ENCODE measurements around the gene MANSC1.
"Not testable (repeated sequence)": the region's sequence is repeated elsewhere in the genome, so short reads cannot be mapped to it uniquely, and the experiment has no call there.

Gene MANSC1

DNA sequence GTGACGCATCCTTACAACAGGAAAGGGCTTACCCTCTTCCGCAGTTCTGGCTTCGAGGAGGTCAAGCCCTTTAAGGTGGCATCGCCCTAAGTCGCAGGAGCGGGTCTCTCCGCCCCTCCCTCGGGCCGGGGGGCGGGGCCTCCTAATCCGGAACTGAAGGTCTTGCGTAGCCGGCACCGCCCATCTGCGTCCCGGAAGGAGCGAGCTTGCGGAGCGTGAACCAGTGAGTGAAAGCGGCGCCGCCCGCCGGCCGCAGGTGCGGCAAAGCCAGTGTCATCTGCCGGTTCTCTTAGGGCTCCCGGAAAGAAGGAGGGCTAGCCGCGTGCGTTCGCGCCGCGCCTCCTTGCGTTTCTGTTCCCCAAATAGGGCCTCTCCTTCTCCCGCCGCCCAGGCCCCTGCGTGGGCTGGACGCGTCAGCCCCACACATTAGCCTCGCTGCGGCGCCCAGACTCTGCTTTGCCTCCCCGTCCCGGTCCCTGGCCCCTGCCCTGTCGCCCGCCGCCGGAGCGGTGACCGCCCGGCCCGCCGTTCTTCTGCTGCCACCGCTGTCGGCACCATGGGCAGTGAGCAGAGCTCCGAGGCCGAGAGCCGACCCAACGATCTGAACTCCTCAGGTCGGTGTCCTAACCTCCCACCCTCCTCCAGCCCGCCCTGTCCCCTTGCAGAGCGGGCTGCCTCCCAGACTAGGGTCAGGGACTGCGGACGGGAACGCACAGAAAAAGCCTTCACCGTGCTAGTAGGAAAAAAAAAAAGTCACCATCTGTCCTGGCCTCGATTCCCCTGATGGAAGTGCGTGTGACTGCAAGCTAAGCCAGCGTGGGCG lies 7.1 kb upstream of the MANSC1 start, which contains the start of gene BORCS5:
BORCS5 (plus strand) TSS at position 183 of the 823 bp plus-strand sequence; CDS start at position 557, 374 bp downstream.
- no peaks in the 10 kb centered on the region for H3K4me1 ChIP-seq (ENCODE audit: insufficient read depth, poor library complexity, severe bottlenecking)

GRCh38 chr12:12356467-12356895 lies 6.4 kb upstream of the MANSC1 start:
- Histone ChIP-seq H3K4me3 (ENCODE audit: severe bottlenecking) (peak overlapping the region; percentile 74), H3K27ac (ENCODE audit: poor library complexity, severe bottlenecking) (peak overlapping the region; percentile 57), H3K9me3 (ENCODE audit: severe bottlenecking) (no peaks in the 10 kb centered on the region), H3K27me3 (ENCODE audit: insufficient read depth, poor library complexity, severe bottlenecking) (no peaks in the 10 kb centered on the region), H3K4me1 (ENCODE audit: insufficient read depth, poor library complexity, severe bottlenecking) (no peaks in the 10 kb centered on the region), H3K36me3 (ENCODE audit: low read depth) (no peaks in the 10 kb centered on the region)
- ATAC-seq (ENCODE audit: low read depth) (no peak), DNase-seq (ENCODE audit: low spot score) (no peak)
- TF ChIP-seq, protein P1, sequence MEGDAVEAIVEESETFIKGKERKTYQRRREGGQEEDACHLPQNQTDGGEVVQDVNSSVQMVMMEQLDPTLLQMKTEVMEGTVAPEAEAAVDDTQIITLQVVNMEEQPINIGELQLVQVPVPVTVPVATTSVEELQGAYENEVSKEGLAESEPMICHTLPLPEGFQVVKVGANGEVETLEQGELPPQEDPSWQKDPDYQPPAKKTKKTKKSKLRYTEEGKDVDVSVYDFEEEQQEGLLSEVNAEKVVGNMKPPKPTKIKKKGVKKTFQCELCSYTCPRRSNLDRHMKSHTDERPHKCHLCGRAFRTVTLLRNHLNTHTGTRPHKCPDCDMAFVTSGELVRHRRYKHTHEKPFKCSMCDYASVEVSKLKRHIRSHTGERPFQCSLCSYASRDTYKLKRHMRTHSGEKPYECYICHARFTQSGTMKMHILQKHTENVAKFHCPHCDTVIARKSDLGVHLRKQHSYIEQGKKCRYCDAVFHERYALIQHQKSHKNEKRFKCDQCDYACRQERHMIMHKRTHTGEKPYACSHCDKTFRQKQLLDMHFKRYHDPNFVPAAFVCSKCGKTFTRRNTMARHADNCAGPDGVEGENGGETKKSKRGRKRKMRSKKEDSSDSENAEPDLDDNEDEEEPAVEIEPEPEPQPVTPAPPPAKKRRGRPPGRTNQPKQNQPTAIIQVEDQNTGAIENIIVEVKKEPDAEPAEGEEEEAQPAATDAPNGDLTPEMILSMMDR (IDR thresholded peaks at IDR 0.05; ENCODE audit: poor library complexity, severe bottlenecking) = no peak

More for the DNA sequence above, 7.1 kb upstream of the MANSC1 start, which contains the start of gene BORCS5:
- ATAC-seq (ENCODE audit: low read depth) (peak; percentile 92), DNase-seq (ENCODE audit: low spot score) (peak; percentile 86)
- TF ChIP-seq, protein P1 (IDR thresholded peaks at IDR 0.05; ENCODE audit: poor library complexity, severe bottlenecking) = peak; percentile 11
- H3K27ac ChIP-seq (ENCODE audit: poor library complexity, severe bottlenecking) = peak within 1 kb of the TSS; percentile 57
- no peaks in the 10 kb centered on the region for H3K27me3 ChIP-seq (ENCODE audit: insufficient read depth, poor library complexity, severe bottlenecking)
- H3K9me3 ChIP-seq (ENCODE audit: severe bottlenecking) = no peaks in the 10 kb centered on the region
- H3K36me3 ChIP-seq (ENCODE audit: low read depth) = no peaks in the 10 kb centered on the region
- H3K4me3 ChIP-seq (ENCODE audit: severe bottlenecking) = peak within 1 kb of the TSS; percentile 74

- Histone ChIP-seq H3K9me3 (ENCODE audit: severe bottlenecking) (no peaks in the 10 kb centered on the region), H3K4me1 (ENCODE audit: insufficient read depth, poor library complexity, severe bottlenecking) (peaks cover 5% of the 10 kb centered on the region), H3K36me3 (ENCODE audit: low read depth) (no peaks in the 10 kb centered on the region), H3K27me3 (ENCODE audit: insufficient read depth, poor library complexity, severe bottlenecking) (no peaks in the 10 kb centered on the region), H3K4me3 (ENCODE audit: severe bottlenecking) (no peak overlapping the region), H3K27ac (ENCODE audit: poor library complexity, severe bottlenecking) (no peak overlapping the region)
- DNase-seq (ENCODE audit: low spot score) (no peak), ATAC-seq (ENCODE audit: low read depth) (no peak)
- TF ChIP-seq, protein P1 (IDR thresholded peaks at IDR 0.05; ENCODE audit: poor library complexity, severe bottlenecking) = no peak
Observed at GRCh38 chr12:12353807-12354206, 3.8 kb upstream of the MANSC1 start.

GRCh38 chr12:12353276-12353675 lies 3.2 kb upstream of the MANSC1 start:
- H3K27me3 ChIP-seq (ENCODE audit: insufficient read depth, poor library complexity, severe bottlenecking) = no peaks in the 10 kb centered on the region
- no peak overlapping the region for H3K27ac ChIP-seq (ENCODE audit: poor library complexity, severe bottlenecking)
- TF ChIP-seq, protein P1 (IDR thresholded peaks at IDR 0.05; ENCODE audit: poor library complexity, severe bottlenecking) = no peak
- ATAC-seq (ENCODE audit: low read depth) (no peak), DNase-seq (ENCODE audit: low spot score) (no peak)
- peaks cover 5% of the 10 kb centered on the region for H3K4me1 ChIP-seq (ENCODE audit: insufficient read depth, poor library complexity, severe bottlenecking)
- H3K9me3 ChIP-seq (ENCODE audit: severe bottlenecking) = no peaks in the 10 kb centered on the region
- no peaks in the 10 kb centered on the region for H3K36me3 ChIP-seq (ENCODE audit: low read depth)
- no peak overlapping the region for H3K4me3 ChIP-seq (ENCODE audit: severe bottlenecking)

DNA sequence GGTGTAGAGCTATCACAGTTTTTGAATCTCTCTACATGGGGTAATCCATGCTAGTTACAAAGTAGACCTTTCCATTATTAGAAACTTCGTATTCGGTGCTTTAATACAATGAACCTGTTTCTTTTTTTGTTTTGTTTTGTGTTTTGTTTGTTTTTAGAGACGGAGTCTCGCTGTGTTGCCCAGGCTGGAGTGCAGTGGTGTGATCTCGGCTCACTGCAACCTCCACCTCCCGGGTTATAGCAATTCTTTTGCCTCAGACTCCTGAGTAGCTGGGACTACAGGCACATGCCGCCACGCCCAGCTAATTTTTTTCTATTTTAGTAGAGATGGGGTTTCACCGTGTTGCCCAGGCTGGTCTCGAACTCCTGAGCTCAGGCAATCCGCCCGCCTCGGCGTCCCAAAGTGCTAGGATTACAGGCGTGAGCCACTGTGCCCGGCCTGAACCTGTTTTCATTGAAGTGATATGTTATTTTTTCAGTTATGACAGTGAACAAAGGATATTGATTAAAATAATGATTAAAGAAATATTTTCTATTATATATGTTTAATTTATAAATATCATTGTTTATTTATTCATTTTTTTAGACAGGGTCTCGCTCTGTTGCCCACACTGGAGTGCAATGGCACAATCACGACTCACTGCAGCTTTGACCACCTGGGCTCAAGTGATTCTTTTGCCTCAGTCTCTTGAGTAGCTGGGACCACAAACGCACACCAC lies 1.6 kb upstream of the MANSC1 start:
- not testable (repeated sequence) for H3K27ac ChIP-seq (ENCODE audit: poor library complexity, severe bottlenecking); DNase-seq (ENCODE audit: low spot score); ATAC-seq (ENCODE audit: low read depth); H3K4me3 ChIP-seq (ENCODE audit: severe bottlenecking); H3K36me3 ChIP-seq (ENCODE audit: low read depth); H3K27me3 ChIP-seq (ENCODE audit: insufficient read depth, poor library complexity, severe bottlenecking); H3K9me3 ChIP-seq (ENCODE audit: severe bottlenecking); H3K4me1 ChIP-seq (ENCODE audit: insufficient read depth, poor library complexity, severe bottlenecking)

Measured in RWPE2 (cell line).